KG1 (cell line): Measurements from ENCODE around the gene METTL22.

Experiments
- DNase-seq: peaks from one replicate; lab custom pipeline; 2025; lab: John Stamatoyannopoulos, UW

METTL22 gene

GRCh38 chr16:8594149-8594666, 27.3 kb upstream of the METTL22 start:
- no peak for DNase-seq

DNA sequence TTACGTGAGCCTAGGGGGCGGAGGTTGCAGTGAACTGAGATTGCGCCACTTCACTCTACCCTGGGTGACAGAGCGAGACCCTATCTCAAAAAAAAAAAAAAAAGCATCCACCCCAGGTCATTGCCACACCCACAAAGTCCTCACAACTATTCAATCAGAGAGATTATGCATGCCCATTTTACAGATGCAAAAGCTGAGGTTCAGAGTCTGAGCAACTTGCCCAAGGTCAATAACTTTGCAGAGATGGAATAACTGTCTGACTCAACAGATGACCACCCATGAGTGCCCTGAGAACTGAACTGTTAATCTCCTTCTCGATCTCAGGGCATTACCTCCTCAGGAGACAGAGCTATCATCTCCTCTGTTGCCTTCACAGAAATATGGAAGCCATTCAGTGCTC, 25.7 kb upstream of the METTL22 start:
- DNase-seq: no peak

GRCh38 chr16:8596581-8596980, 24.9 kb upstream of the METTL22 start:
- DNase-seq: no peak

- DNase-seq: no peak
Observed at GRCh38 chr16:8600144-8600775, 21.2 kb upstream of the METTL22 start.

DNA sequence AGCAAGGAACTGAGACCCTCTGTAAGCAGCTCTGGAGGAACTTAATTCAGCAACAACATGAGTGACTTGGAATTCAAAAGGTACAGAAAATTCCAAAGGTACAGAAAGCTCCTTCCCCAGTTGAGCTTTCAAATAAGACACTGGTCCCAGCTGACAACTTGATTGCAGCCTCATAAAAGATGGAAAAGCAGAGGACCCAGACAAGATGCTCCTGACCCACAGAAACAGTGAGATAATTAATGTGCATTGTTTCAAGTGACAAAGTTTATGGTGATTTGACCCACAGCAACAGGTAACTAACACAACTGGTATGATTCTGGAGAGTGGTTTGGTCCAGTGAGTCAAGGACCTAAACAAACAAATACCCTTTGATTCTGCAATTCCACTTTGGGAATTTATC, 15.9 kb upstream of the METTL22 start:
- DNase-seq: no peak

GRCh38 chr16:8607214-8607613, 14.3 kb upstream of the METTL22 start:
- DNase-seq: no peak

DNA sequence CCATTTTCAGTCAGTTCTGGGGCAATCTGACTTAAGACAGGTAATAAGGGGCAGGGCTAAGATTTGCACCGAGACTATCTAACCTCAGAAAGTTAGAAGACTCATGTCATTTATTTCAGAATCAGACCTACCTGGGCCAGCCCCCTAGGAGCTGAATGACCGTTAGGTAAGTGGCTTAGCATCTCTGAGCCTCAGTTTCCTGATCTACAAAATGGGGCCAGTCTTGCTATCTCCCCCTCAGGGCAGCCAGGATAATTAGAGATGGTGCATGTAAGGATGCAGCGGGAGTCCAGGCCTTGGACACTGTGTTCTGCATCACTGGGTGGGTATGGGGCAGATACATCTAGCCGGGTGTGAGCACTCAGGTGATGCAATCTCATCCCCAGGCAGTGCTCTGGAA, 10.4 kb upstream of the METTL22 start:
- no peak for DNase-seq

GRCh38 chr16:8611886-8612600, 9.5 kb upstream of the METTL22 start:
- DNase-seq: no peak

DNA sequence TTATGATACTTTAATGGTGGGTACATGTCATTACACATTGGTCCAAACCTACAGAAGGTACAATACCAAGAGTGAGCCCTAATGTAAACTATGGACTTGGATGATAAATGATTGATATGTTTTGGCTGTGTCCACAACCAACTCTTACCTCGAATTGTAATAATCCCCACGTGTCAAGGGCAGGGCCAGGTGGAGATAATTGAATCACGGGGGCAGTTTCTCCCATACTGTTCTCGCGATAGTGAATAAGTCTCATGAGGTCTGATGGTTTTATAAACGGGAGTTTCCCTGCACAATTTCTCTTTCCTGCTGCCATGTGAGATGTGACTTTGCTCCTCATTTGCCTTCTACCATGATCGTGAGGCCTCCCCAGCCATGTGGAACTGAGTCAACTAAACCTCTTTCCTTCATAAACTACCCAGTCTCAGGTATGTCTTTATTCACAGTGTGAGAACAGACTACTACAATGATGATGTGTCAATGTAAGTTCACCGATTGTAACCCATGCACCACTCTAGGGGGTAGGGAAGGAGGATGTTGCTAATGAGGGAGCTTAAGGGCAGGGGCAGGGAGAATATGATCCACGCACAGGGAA, 7.0 kb upstream of the METTL22 start:
- DNase-seq: no peak

DNA sequence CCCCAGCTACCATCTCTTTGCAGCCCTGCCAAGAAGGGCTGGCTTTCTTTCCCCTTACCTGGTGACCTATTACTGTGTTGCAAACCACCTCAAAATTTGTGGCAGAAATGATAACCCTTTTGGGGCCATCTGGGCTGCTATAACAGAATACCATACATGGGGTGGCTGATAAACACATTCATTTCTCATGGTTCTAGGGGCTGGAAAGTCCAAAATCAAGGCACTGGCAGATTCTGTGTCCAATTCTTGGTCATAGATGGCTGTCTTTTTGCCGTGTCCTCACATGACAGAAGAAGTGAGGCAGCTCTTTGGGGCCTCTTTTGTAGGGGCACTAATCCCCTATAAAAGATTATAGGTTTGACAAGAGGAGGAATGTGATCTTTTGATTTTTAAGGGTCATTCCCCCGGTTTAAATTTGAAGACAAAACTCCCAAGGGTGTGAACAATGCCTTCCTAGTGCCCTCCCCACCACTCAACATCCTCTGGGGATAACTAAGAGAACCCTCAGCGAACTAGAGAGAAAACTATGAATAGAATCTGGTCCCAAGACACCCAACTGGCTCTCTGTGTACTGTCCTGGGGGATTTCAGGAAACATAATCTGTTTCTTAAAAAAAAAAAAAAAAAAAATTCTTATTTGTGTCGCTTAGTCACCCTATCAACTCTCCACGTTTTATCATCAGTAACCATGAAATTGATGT, 1.7 kb upstream of the METTL22 start:
- no peak for DNase-seq

- no peak for DNase-seq
Observed at GRCh38 chr16:8620535-8620934, 963 bp upstream of the METTL22 start.

DNA sequence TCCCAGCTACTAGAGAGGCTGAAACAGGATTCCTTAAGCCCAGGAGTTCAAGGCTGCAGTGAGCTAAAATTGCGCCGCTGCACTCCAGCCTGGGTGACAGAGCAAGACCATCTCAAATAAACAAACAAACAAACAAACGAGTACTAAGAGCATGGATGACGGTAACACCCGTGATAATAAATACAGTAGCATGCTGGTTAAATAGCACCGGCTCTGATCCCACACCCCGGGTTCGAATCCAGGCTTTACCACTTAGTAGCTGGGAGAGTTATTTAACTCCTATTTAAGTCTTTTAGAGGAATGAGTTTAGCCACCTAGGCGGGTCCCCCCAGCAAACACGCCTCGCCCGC, 301 bp upstream of the METTL22 start:
- DNase-seq: no peak

- DNase-seq: no peak
Observed at GRCh38 chr16:8622315-8622656, 788 bp downstream of the METTL22 start.

GRCh38 chr16:8623634-8624033, 2.1 kb downstream of the METTL22 start:
- DNase-seq: no peak

- no peak for DNase-seq
Observed at GRCh38 chr16:8625491-8626087, 4.1 kb downstream of the METTL22 start.

DNA sequence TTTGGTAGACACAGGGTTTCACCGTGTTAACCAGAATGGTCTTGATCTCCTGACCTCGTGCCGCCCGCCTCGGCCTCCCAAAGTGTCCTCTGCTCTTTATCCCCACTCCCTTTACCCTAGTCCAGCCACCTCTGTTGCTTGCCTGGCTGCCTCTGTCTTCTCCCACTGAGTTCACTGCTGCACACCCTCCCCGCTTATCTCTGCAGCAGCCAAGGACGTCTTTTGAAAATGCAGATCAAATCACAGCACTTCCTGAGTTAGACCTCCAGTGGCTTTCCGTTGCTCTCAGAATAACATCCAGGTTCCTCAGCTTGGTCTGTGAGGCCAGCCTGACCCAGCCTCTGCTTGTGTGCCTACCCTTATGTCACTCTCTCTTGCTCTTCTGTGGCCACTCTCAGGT, 5.4 kb downstream of the METTL22 start:
- DNase-seq: no peak

- DNase-seq: no peak
Observed at GRCh38 chr16:8627456-8627855, 6.0 kb downstream of the METTL22 start.

DNA sequence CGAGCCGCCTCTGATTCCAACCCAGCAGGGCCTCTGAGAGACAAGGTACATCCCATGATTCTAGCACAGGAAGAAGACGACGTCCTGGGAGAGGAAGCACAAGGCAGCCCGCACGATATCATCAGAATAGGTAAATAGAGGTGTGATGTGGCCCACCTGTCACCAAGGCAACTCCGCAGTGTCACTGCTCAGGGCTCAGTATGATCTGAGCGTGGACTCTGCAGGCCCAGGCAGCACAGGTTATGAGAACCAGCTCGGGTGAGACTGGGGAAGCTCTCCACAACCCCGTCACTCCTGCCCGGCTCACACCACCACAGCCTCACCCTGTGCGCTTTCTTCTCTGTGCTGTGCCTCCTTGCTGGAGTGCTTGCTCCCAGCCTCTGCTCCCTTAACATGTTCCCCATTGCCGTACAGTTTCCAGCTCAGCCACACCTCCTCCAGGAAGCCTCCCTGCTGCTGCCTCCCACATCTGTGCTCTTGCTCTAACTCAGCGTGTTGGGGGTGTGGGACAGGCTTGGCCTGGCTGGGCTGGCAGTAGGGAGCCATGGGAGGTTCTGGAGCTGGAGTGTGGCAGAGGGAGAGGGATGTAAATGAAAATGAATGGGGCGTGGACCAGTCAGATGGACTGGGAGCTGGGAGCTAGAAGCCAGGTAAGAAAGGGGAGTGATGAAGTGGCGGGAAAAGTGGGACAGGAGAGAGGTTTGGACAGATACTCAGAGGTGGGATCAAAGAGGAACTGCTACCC, 7.7 kb downstream of the METTL22 start:
- no peak for DNase-seq

DNA sequence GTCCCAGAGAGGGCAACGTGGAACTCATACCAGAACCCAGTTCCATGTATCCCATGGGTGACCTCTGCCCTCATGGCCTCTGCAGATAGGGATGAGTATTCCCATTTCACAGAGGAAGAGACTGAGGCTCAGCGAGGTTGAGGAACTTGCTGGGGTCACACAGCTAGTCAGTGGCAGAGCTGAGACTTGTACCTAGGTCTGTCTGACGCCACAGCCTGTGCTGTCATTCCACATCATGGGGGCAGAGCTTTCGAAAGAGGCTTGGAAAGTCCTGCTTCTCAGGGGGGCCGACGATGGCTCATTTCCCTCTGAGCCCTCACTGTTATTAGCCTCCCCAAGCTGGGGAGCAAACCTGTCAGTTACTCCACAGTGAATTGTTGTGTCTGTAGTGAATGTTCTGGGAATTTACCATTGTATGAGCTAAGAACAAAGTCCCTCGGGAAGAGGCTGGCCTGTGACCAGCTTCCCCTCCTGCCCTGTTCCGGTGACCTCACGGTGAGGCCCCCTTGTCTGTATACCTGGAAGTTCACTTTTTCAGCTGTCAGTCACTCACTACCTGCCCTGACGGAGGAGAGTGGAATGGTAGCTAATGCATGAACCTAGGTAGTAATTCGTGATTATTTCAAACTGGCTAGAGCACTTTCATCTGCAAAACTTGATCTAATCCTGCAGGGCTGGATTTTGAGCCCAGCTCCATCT, 8.9 kb downstream of the METTL22 start:
- no peak for DNase-seq

DNA sequence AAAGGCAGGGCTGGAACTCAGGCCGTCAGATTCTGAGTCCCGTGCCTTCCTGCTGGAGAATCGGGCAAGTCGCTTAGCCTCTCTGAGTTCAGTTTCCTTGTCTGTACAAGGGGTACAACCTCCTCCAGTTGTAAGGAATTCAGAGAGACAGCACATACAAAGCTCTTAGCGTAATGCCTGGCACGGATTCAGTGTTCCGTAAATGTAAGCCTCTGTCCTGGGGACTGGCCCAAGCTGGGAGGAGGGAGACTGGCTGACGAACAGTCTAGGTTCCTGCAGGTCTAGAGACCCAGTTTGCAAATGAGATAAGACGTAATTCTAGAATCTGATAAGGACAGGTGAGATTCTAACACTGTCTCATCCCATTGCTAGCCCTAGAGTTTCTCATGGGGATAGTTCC, 9.9 kb downstream of the METTL22 start:
- DNase-seq: no peak

GRCh38 chr16:8631818-8632465, 10.4 kb downstream of the METTL22 start:
- DNase-seq: no peak
